HCT116 (cell line): ENCODE data around the gene NTSR1. TPM values are rescaled to one million over a fixed set of nuclear protein-coding genes. Genes with fewer than 3 reads are reported as not detected.

Experiments used
- ATAC-seq: fragments of 200-7000 bp; cut with Tn5 transposase; 2 replicates; pipeline ENCODE4 v1.9.1; 2020; ENCODE audit warnings: mild to moderate bottlenecking, moderate library complexity
- BruUV-seq: library from RNA; stranded (reverse); fragments of 400-500 nt; replicated peaks from 2 replicates; lab custom pipeline; 2021; lab: Mats Ljungman, UMichigan
- CTCF ChIA-PET: fragments of 300-600 bp; sonication (Branson Sonifier 250); formaldehyde crosslinking; loops from one replicate; lab custom pipeline; 2021; ENCODE audit warnings: antibody characterized with exemption; lab: Charles Lee
- POLR2A ChIA-PET: fragments of 300-600, 350-600 bp; sonication (Branson Sonifier 250); formaldehyde crosslinking; loops from one replicate; lab custom pipeline; 2021; ENCODE audit warnings: antibody characterized with exemption; lab: Charles Lee
- RAD21 ChIA-PET, 2 experiments: fragments of 300-600 bp; sonication (Branson Sonifier 250); formaldehyde crosslinking; loops; one replicate each; lab custom pipeline; 2023; ENCODE audit warnings: low total read pairs in 2 of 2; ENCODE audit not compliant: uncharacterized antibody in 2 of 2, unreplicated experiment in 2 of 2, low non-redundant PET in 1 of 2; lab: Charles Lee
- DNase-seq: peaks from one replicate; pipeline ENCODE4 v3.0.0-alpha.2; 2010; ENCODE audit warnings: low read depth, low spot score
- H2AFZ ChIP-seq: fragments of 200-600 bp; shearing (Covaris generic), sonication (generic); 2 replicates; pipeline ENCODE4 v1.6.1; 2017; ENCODE audit warnings: low read depth, mixed run types, mixed read lengths, antibody characterized with exemption, low read length; ENCODE audit not compliant: poor library complexity, severe bottlenecking
- H3K27ac ChIP-seq: 2 replicates; pipeline ENCODE4 v1.5.1; 2012; ENCODE audit warnings: low read depth, low read length
- H3K27me3 ChIP-seq: fragments of 200-600 bp; sonication (generic); 2 replicates; pipeline ENCODE4 v1.6.1; 2016; ENCODE audit warnings: mixed run types, low read length, mixed read lengths; ENCODE audit not compliant: insufficient read depth
- H3K36me3 ChIP-seq, 2 experiments: fragments of 200-500 bp in 1 of 2; fragments of 200-600 bp in 1 of 2; sonication (Bioruptor generic) in 1 of 2; sonication (generic) in 1 of 2; 2 replicates each; pipeline versions ENCODE4 v1.5.1 to v1.6.1; 2014 to 2016; ENCODE audit warnings: low read length in 2 of 2, inconsistent platforms in 1 of 2, mixed read lengths in 1 of 2, mixed run types in 1 of 2; ENCODE audit not compliant: insufficient read depth in 2 of 2, control insufficient read depth in 1 of 2
- H3K4me1 ChIP-seq, 2 experiments: fragments of 200-600 bp in 1 of 2; sonication (generic) in 1 of 2; 2 replicates each; pipeline versions ENCODE4 v1.5.1 to v1.6.1; 2012 to 2017; ENCODE audit warnings: low read length in 2 of 2, inconsistent platforms in 1 of 2, mild to moderate bottlenecking in 1 of 2, mixed read lengths in 1 of 2, mixed run types in 1 of 2, moderate library complexity in 1 of 2; ENCODE audit not compliant: insufficient read depth in 2 of 2, control insufficient read depth in 1 of 2
- H3K4me2 ChIP-seq: fragments of 200-600 bp; sonication (generic); 2 replicates; pipeline ENCODE4 v1.6.1; 2017; ENCODE audit warnings: mixed run types, low read length, mixed read lengths
- H3K4me3 ChIP-seq, 2 experiments: fragments of 200-600 bp in 1 of 2; sonication (generic) in 1 of 2; replicated peaks in 1 of 2; 2 replicates each; pipeline ENCODE4 v1.5.1; 2011 to 2016; ENCODE audit warnings: low read length in 2 of 2, control low read depth in 1 of 2, low read depth in 1 of 2, mild to moderate bottlenecking in 1 of 2, mixed read lengths in 1 of 2, mixed run types in 1 of 2
- H3K79me2 ChIP-seq: fragments of 200-600 bp; sonication (generic); 2 replicates; pipeline ENCODE4 v1.6.1; 2017; ENCODE audit warnings: mild to moderate bottlenecking, mixed run types, low read length, moderate library complexity, mixed read lengths; ENCODE audit not compliant: insufficient read depth
- H3K9ac ChIP-seq: fragments of 200-600 bp; sonication (generic); 2 replicates; pipeline ENCODE4 v1.6.1; 2016; ENCODE audit warnings: low read length, mixed read lengths
- H3K9me2 ChIP-seq: fragments of 200-600 bp; sonication (generic), shearing (Covaris generic); 2 replicates; pipeline ENCODE4 v1.6.1; 2017; ENCODE audit warnings: mixed run types, mild to moderate bottlenecking, moderate library complexity; ENCODE audit not compliant: insufficient read depth
- H3K9me3 ChIP-seq, 2 experiments: fragments of 200-500 bp in 1 of 2; fragments of 200-600 bp in 1 of 2; sonication (Bioruptor generic) in 1 of 2; sonication (generic) in 1 of 2; 2 replicates each; pipeline ENCODE4 v1.6.1; 2014 to 2017; ENCODE audit warnings: low read length in 2 of 2, mixed read lengths in 2 of 2, inconsistent platforms in 1 of 2, low read depth in 1 of 2, mild to moderate bottlenecking in 1 of 2, mixed run types in 1 of 2, moderate library complexity in 1 of 2; ENCODE audit not compliant: control insufficient read depth in 1 of 2, insufficient read depth in 1 of 2
- H4K20me1 ChIP-seq: fragments of 200-600 bp; sonication (generic), shearing (Covaris generic); 2 replicates; pipeline ENCODE4 v1.6.1; 2017; ENCODE audit warnings: mixed run types, mild to moderate bottlenecking, moderate library complexity; ENCODE audit not compliant: insufficient read depth
- CBX3 ChIP-seq: IDR thresholded peaks from 2 replicates; pipeline ENCODE4 v1.6.1; 2012; ENCODE audit warnings: low read depth
- CEBPB ChIP-seq: IDR thresholded peaks from 2 replicates; pipeline ENCODE4 v1.6.1; 2012; ENCODE audit warnings: low read depth
- ELF1 ChIP-seq: IDR thresholded peaks from 2 replicates; pipeline ENCODE4 v1.6.1; 2012; ENCODE audit warnings: low read depth, borderline replicate concordance
- EZH2 ChIP-seq: fragments of 200-600 bp; sonication (generic); IDR thresholded peaks from 2 replicates; pipeline ENCODE4 v1.6.1; 2017; ENCODE audit warnings: antibody characterized with exemption, mixed run types
- FOSL1 ChIP-seq: IDR thresholded peaks from 2 replicates; pipeline ENCODE4 v1.6.1; 2012; ENCODE audit warnings: low read depth
- JUND ChIP-seq: IDR thresholded peaks from 2 replicates; pipeline ENCODE4 v1.6.1; 2012
- POLR2A ChIP-seq: IDR thresholded peaks from 2 replicates; pipeline ENCODE4 v1.7.0; 2011; ENCODE audit warnings: borderline replicate concordance; ENCODE audit not compliant: insufficient read depth, insufficient read length; ENCODE audit errors: extremely low read depth
- POLR2AphosphoS5 ChIP-seq: IDR thresholded peaks from 2 replicates; pipeline ENCODE4 v1.6.1; 2011; ENCODE audit warnings: mild to moderate bottlenecking, low read depth, low read length, moderate library complexity
- RAD21 ChIP-seq: IDR thresholded peaks from 2 replicates; pipeline ENCODE4 v1.6.1; 2012; ENCODE audit warnings: low read depth, mild to moderate bottlenecking
- SIN3A ChIP-seq: IDR thresholded peaks from 2 replicates; pipeline ENCODE4 v1.6.1; 2012; ENCODE audit warnings: low read depth
- SRF ChIP-seq: IDR thresholded peaks from 2 replicates; pipeline ENCODE4 v1.6.1; 2012; ENCODE audit warnings: low read depth
- TCF7L2 ChIP-seq: IDR thresholded peaks from 2 replicates; pipeline ENCODE4 v1.7.0; 2011; ENCODE audit warnings: borderline replicate concordance, inconsistent platforms; ENCODE audit not compliant: insufficient read depth, insufficient read length; ENCODE audit errors: extremely low read depth
- YY1 ChIP-seq: IDR thresholded peaks from 2 replicates; pipeline ENCODE4 v1.6.1; 2011; ENCODE audit warnings: low read length, low read depth, moderate library complexity, mild to moderate bottlenecking; ENCODE audit not compliant: insufficient replicate concordance; ENCODE audit errors: extremely low read depth
- ZNF274 ChIP-seq: fragments of 200-500 bp; sonication (Bioruptor generic); IDR thresholded peaks from 2 replicates; pipeline ENCODE4 v1.6.1; 2014; ENCODE audit warnings: mild to moderate bottlenecking, low read depth, low read length, inconsistent platforms
- intact Hi-C: fragments of 100-400 bp; cut with micrococcal nuclease; formaldehyde crosslinking; loops from 2 replicates; pipeline ENCODE4 v1.10.0; 2022
- total RNA-seq: library from RNA; stranded (reverse); gene quantifications from one replicate; pipeline ENCODE4 v1.2.1, GENCODE V29; 2021; ENCODE audit not compliant: unreplicated experiment
- TF ChIP-seq, protein P1 (sequence below): IDR thresholded peaks from 2 replicates; pipeline ENCODE4 v1.6.1; 2011; ENCODE audit warnings: mild to moderate bottlenecking, low read length, moderate library complexity; ENCODE audit not compliant: insufficient replicate concordance; ENCODE audit errors: extremely low read depth
- TF ChIP-seq, protein P2 (sequence below): IDR thresholded peaks from 2 replicates; pipeline ENCODE4 v1.6.1; 2012
- TF ChIP-seq, protein P3 (sequence below), 3 experiments: fragments of 200-600 bp in 1 of 3; sonication (generic) in 1 of 3; IDR thresholded peaks in 2 of 3; conservative IDR thresholded peaks in 1 of 3; 2 replicates each; pipeline ENCODE4 v1.5.1; 2012 to 2017; ENCODE audit warnings: low read depth in 2 of 3, low read length in 2 of 3, antibody characterized with exemption in 1 of 3, borderline replicate concordance in 1 of 3, control low read depth in 1 of 3, mild to moderate bottlenecking in 1 of 3, mixed read lengths in 1 of 3, mixed run types in 1 of 3, moderate library complexity in 1 of 3; ENCODE audit not compliant: insufficient read depth in 1 of 3

Gene NTSR1
- total RNA-seq, 1 experiment from 2014 or later = 187 TPM

DNA sequence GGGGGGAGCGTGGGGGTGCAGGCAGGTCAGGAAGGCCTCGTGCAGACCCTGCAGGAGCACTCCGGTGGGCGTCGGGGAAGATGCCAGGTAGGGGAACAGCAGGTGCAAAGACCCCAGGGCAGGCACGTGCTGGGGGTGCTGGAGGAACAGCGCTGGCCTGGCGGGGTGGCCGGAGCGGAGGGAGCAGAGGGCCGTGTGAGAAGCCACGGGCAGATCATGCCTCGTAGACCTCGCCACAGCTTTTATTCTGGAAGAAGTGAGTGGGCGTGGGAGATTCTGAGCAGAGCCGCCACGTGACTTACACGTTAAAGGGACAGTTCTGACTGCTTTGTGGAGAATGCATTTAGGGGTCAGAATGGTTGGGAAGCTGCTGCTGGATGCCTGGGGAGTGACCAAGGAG is 9.3 kb downstream of the NTSR1 start:
- 0 out of 2 replicates have a peak overlapping the region, but pooled peaks have one; percentile 13 for H3K9ac ChIP-seq
- no peak for DNase-seq
- ChIA-PET POLR2A (interaction anchor here (1.2 to 2.1 kb wide), 2 partner anchors 10 to 16 kb away, joined by 3 to 7 read pairs; partner anchors contain the start of gene NTSR1), RAD21 (no interaction called here), CTCF (no interaction called here)
- H4K20me1 ChIP-seq = peaks cover 53% of the 10 kb centered on the region
- no peaks in the 10 kb centered on the region for H3K9me3 ChIP-seq
- BruUV-seq = no TSS peak
- H3K9me2 ChIP-seq = no peaks in the 10 kb centered on the region
- H3K27me3 ChIP-seq = no peaks in the 10 kb centered on the region
- H3K4me3 ChIP-seq = no peak overlapping the region
- H3K4me1 ChIP-seq = peaks cover 19 to 99% of the 10 kb centered on the region in 2 experiments; a peak in 3 of 4 replicates
- no peak for ATAC-seq
- intact Hi-C loops = no loop called here
- H3K4me2 ChIP-seq = no peak overlapping the region
- TF ChIP-seq POLR2AphosphoS5 (peak; percentile 43; the same call in 1 of the 2 replicates), ELF1 (no peak)
- peaks cover 100% of the 10 kb centered on the region for H3K79me2 ChIP-seq
- H3K27ac ChIP-seq = peak overlapping the region; percentile 12; the same call in 1 of the 2 replicates
- no peak overlapping the region for H2AFZ ChIP-seq
- H3K36me3 ChIP-seq = peaks cover 40 to 97% of the 10 kb centered on the region in 2 experiments

DNA sequence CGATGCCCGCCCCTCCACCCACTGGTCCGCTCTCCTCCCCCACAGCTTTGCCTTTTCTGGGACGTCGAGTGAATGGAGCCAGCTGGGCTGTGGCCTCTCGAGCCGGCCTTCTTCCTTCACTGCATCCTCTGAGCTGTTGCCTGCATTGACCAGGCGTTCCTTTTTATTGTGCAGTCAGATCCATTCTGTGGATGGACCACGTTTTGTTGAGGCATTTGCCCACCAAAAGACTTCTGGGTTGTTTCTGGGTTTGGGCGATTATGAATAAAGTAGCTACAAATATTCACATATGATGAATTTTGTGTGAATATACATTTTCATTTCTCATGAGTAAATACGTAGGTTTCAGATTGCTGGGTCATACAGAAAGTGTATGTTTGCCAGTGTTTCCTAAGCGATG is 9.9 kb downstream of the NTSR1 start:
- ATAC-seq (no peak), DNase-seq (no peak)
- POLR2A ChIA-PET = interaction anchor here (1.2 to 2.1 kb wide), 3 partner anchors 10 to 16 kb away, joined by 3 to 7 read pairs (median 7); partner anchors contain the start of gene NTSR1
- no peak overlapping the region for H3K9ac ChIP-seq
- no peaks in the 10 kb centered on the region for H3K9me2 ChIP-seq
- no peaks in the 10 kb centered on the region for H3K27me3 ChIP-seq
- peaks cover 100% of the 10 kb centered on the region for H3K79me2 ChIP-seq
- peaks cover 54% of the 10 kb centered on the region for H4K20me1 ChIP-seq
- no peak overlapping the region for H3K4me3 ChIP-seq
- CTCF ChIA-PET = no interaction called here
- RAD21 ChIA-PET = no interaction called here
- no peak overlapping the region for H3K27ac ChIP-seq
- H3K4me1 ChIP-seq = peaks cover 16 to 99% of the 10 kb centered on the region in 2 experiments; a peak in 3 of 4 replicates
- BruUV-seq = no TSS peak
- peak overlapping the region; percentile 2; the same call in 1 of the 2 replicates for H3K4me2 ChIP-seq
- H3K9me3 ChIP-seq = no peaks in the 10 kb centered on the region
- no peak overlapping the region for H2AFZ ChIP-seq
- peaks cover 36 to 96% of the 10 kb centered on the region in 2 experiments for H3K36me3 ChIP-seq
- intact Hi-C loops = no loop called here
- TF ChIP-seq YY1 (no peak), TCF7L2 (no peak), FOSL1 (no peak), EZH2 (no peak), SRF (no peak), RAD21 (no peak), SIN3A (no peak), ZNF274 (no peak), CEBPB (no peak), CBX3 (no peak), JUND (no peak), POLR2A (no peak), ELF1 (no peak)
- TF ChIP-seq, protein P1, sequence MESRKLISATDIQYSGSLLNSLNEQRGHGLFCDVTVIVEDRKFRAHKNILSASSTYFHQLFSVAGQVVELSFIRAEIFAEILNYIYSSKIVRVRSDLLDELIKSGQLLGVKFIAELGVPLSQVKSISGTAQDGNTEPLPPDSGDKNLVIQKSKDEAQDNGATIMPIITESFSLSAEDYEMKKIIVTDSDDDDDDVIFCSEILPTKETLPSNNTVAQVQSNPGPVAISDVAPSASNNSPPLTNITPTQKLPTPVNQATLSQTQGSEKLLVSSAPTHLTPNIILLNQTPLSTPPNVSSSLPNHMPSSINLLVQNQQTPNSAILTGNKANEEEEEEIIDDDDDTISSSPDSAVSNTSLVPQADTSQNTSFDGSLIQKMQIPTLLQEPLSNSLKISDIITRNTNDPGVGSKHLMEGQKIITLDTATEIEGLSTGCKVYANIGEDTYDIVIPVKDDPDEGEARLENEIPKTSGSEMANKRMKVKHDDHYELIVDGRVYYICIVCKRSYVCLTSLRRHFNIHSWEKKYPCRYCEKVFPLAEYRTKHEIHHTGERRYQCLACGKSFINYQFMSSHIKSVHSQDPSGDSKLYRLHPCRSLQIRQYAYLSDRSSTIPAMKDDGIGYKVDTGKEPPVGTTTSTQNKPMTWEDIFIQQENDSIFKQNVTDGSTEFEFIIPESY = no peak
- TF ChIP-seq, protein P2, sequence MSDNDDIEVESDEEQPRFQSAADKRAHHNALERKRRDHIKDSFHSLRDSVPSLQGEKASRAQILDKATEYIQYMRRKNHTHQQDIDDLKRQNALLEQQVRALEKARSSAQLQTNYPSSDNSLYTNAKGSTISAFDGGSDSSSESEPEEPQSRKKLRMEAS = no peak
- TF ChIP-seq, protein P3, sequence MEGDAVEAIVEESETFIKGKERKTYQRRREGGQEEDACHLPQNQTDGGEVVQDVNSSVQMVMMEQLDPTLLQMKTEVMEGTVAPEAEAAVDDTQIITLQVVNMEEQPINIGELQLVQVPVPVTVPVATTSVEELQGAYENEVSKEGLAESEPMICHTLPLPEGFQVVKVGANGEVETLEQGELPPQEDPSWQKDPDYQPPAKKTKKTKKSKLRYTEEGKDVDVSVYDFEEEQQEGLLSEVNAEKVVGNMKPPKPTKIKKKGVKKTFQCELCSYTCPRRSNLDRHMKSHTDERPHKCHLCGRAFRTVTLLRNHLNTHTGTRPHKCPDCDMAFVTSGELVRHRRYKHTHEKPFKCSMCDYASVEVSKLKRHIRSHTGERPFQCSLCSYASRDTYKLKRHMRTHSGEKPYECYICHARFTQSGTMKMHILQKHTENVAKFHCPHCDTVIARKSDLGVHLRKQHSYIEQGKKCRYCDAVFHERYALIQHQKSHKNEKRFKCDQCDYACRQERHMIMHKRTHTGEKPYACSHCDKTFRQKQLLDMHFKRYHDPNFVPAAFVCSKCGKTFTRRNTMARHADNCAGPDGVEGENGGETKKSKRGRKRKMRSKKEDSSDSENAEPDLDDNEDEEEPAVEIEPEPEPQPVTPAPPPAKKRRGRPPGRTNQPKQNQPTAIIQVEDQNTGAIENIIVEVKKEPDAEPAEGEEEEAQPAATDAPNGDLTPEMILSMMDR (IDR thresholded peaks at IDR 0.05 in 2 of 3, conservative IDR thresholded peaks at IDR 0.05 in 1 of 3; ENCODE audit: borderline replicate concordance in 1 of 3, insufficient read depth in 1 of 3, low read depth in 2 of 3, low read length in 2 of 3) = no peak
